Measurements from ENCODE around the gene EXOG.
A peak's percentile ranks its signal among the peaks of the same experiment; 100 is the strongest.

EXOG gene

GRCh38 chr3:38496131-38496910 is at the start of gene EXOG:
Gene EXOG, plus strand, starts transcription at chr3:38496340. Its CDS starts 28 bp downstream, at chr3:38496368.
- peak; percentile 96 for DNase-seq

GRCh38 chr3:38446812-38447211 is 49.3 kb upstream of the EXOG start:
- no peak for DNase-seq

- DNase-seq = no peak
These were observed 45.3 kb upstream of the EXOG start for GRCh38 chr3:38450853-38451252.

- DNase-seq = peak; percentile 89
These were observed 42.8 kb upstream of the EXOG start, which contains the start of gene ACVR2B for GRCh38 chr3:38453075-38453912. Gene ACVR2B, plus strand, starts transcription at chr3:38453890. Its CDS starts 433 bp downstream, at chr3:38454323.

GRCh38 chr3:38453913-38454177 is 42.3 kb upstream of the EXOG start:
- DNase-seq = no peak

GRCh38 chr3:38454178-38454883 is 41.8 kb upstream of the EXOG start:
- peak; percentile 63 for DNase-seq

- peak; percentile 57 for DNase-seq
These were observed 41.1 kb upstream of the EXOG start for GRCh38 chr3:38454884-38455638.

- no peak for DNase-seq
These were observed 40.3 kb upstream of the EXOG start for GRCh38 chr3:38455639-38456430.

- peak; percentile 13 for DNase-seq
These were observed 38.8 kb upstream of the EXOG start for GRCh38 chr3:38457111-38458003.

- DNase-seq = no peak
These were observed 37.2 kb upstream of the EXOG start for GRCh38 chr3:38458796-38459498.

GRCh38 chr3:38459499-38460048 is 36.6 kb upstream of the EXOG start:
- no peak for DNase-seq

GRCh38 chr3:38460377-38461270 is 35.5 kb upstream of the EXOG start:
- DNase-seq = no peak

- no peak for DNase-seq
These were observed 30.5 kb upstream of the EXOG start for GRCh38 chr3:38465588-38466154.

- no peak for DNase-seq
These were observed 27.4 kb upstream of the EXOG start for GRCh38 chr3:38468765-38469164.

- DNase-seq = no peak
These were observed 26.3 kb upstream of the EXOG start for GRCh38 chr3:38469852-38470251.

GRCh38 chr3:38471260-38471857 is 24.8 kb upstream of the EXOG start:
- no peak for DNase-seq

GRCh38 chr3:38472342-38472741 is 23.8 kb upstream of the EXOG start:
- DNase-seq = no peak

- DNase-seq = no peak
These were observed 22.9 kb upstream of the EXOG start for GRCh38 chr3:38473229-38473628.

All from hematopoietic multipotent progenitor cell treated with erythropoietin and hydrocortisone succinate and interleukin-3 and kit ligand, for 4 days (in vitro differentiated cells).